GM21825 (cell line): Measurements from ENCODE around the gene PRDX5.
"Not testable (repeated sequence)": the region's sequence is repeated elsewhere in the genome, so short reads cannot be mapped to it uniquely, and the experiment has no call there.

Source experiments
- ATAC-seq: cut with Tn5 transposase; IDR thresholded peaks from one replicate; pipeline ENCODE4 v1.9.1; 2021; ENCODE audit warnings: mild to moderate bottlenecking, moderate library complexity; ENCODE audit not compliant: unreplicated experiment

Gene PRDX5

GRCh38 chr11:64305075-64305690 is 12.7 kb upstream of the PRDX5 start, which contains the start of gene ESRRA:
Gene ESRRA, plus strand, starts transcription at chr11:64305524. Its CDS starts 1,656 bp downstream, at chr11:64307180.
- ATAC-seq = peak; percentile 68

GRCh38 chr11:64305691-64306562 is 12.0 kb upstream of the PRDX5 start:
- ATAC-seq = peak; percentile 31

- ATAC-seq = no peak
These were observed 11.4 kb upstream of the PRDX5 start for GRCh38 chr11:64306563-64306875.

GRCh38 chr11:64306876-64307622 is 10.9 kb upstream of the PRDX5 start:
- no peak for ATAC-seq

GRCh38 chr11:64307795-64308194 is 10.1 kb upstream of the PRDX5 start:
- not testable (repeated sequence) for ATAC-seq

GRCh38 chr11:64312947-64313346 is 5.0 kb upstream of the PRDX5 start:
- ATAC-seq = no peak

GRCh38 chr11:64313491-64314145 is 4.3 kb upstream of the PRDX5 start:
- no peak for ATAC-seq

- no peak for ATAC-seq
These were observed 3.6 kb upstream of the PRDX5 start for GRCh38 chr11:64314146-64314804.

GRCh38 chr11:64314805-64315561 is 2.9 kb upstream of the PRDX5 start:
- ATAC-seq = no peak

GRCh38 chr11:64315667-64316526 is 2.0 kb upstream of the PRDX5 start:
- not testable (repeated sequence) for ATAC-seq

- peak; percentile 2 for ATAC-seq
These were observed 1.1 kb upstream of the PRDX5 start for GRCh38 chr11:64316672-64317324.

GRCh38 chr11:64317325-64317960 is 478 bp upstream of the PRDX5 start, which contains the start of gene TRMT112:
Gene TRMT112, minus strand, starts transcription at chr11:64317559. Its CDS starts 33 bp downstream, at chr11:64317526.
- ATAC-seq = peak; percentile 55

GRCh38 chr11:64318766-64319761 is 1.1 kb downstream of the PRDX5 start:
- ATAC-seq = no peak

GRCh38 chr11:64320556-64320955 is 2.6 kb downstream of the PRDX5 start:
- ATAC-seq = no peak

- ATAC-seq = no peak
These were observed 3.1 kb downstream of the PRDX5 start for GRCh38 chr11:64321026-64321425.

GRCh38 chr11:64321533-64321932 is 3.6 kb downstream of the PRDX5 start:
- no peak for ATAC-seq

GRCh38 chr11:64322925-64323260 is 5.0 kb downstream of the PRDX5 start:
- no peak for ATAC-seq
